ENCODE measurements around the gene ASB17.
"Not testable (repeated sequence)": the region's sequence is repeated elsewhere in the genome, so short reads cannot be mapped to it uniquely, and the experiment has no call there.

ASB17 gene

GRCh38 chr1:75943037-75943436, 10.8 kb upstream of the ASB17 start:
- H3K27ac ChIP-seq (ENCODE audit: low read depth, low read length, severe bottlenecking); H3K36me3 ChIP-seq (ENCODE audit: control insufficient read depth, insufficient read depth, low read length); H3K9me3 ChIP-seq (ENCODE audit: control insufficient read depth, low read length); H3K4me1 ChIP-seq (ENCODE audit: control insufficient read depth, insufficient read depth, low read length, poor library complexity, severe bottlenecking); H3K4me3 ChIP-seq (ENCODE audit: extremely low read depth, insufficient read depth, low read length, poor library complexity, severe bottlenecking): not testable (repeated sequence)
- WGBS, 2 experiments (ENCODE audit: insufficient coverage in 2 of 2) = 86 to 87% methylated on average over 3 of the region's 4 CpGs

GRCh38 chr1:75937034-75937433, 4.8 kb upstream of the ASB17 start:
- H3K4me1 ChIP-seq (ENCODE audit: control insufficient read depth, insufficient read depth, low read length, poor library complexity, severe bottlenecking) = no peaks in the 10 kb centered on the region
- no peaks in the 10 kb centered on the region for H3K9me3 ChIP-seq (ENCODE audit: control insufficient read depth, low read length)
- H3K36me3 ChIP-seq (ENCODE audit: control insufficient read depth, insufficient read depth, low read length) = no peaks in the 10 kb centered on the region
- H3K4me3 ChIP-seq (ENCODE audit: extremely low read depth, insufficient read depth, low read length, poor library complexity, severe bottlenecking) = no peak overlapping the region
- H3K27ac ChIP-seq (ENCODE audit: low read depth, low read length, severe bottlenecking) = no peak overlapping the region
- WGBS, 2 experiments (ENCODE audit: insufficient coverage in 2 of 2) = no CpG with 5 or more reads among the region's 1 CpG

- no peaks in the 10 kb centered on the region for H3K36me3 ChIP-seq (ENCODE audit: control insufficient read depth, insufficient read depth, low read length)
- 100% methylated on average over 1 of the region's 1 CpG; no CpG with 5 or more reads in 1 of the 2 experiments for WGBS, 2 experiments (ENCODE audit: insufficient coverage in 2 of 2)
Observed at GRCh38 chr1:75922698-75923097, 9.5 kb downstream of the ASB17 start.

GRCh38 chr1:75916834-75917233, 15.4 kb downstream of the ASB17 start:
- no peak overlapping the region for H3K27ac ChIP-seq (ENCODE audit: low read depth, low read length, severe bottlenecking)
- H3K4me1 ChIP-seq (ENCODE audit: control insufficient read depth, insufficient read depth, low read length, poor library complexity, severe bottlenecking) = no peaks in the 10 kb centered on the region
- 90 to 100% methylated on average over 1 to 2 of the region's 2 CpGs for WGBS, 2 experiments (ENCODE audit: insufficient coverage in 2 of 2)
- no peaks in the 10 kb centered on the region for H3K36me3 ChIP-seq (ENCODE audit: control insufficient read depth, insufficient read depth, low read length)
- no peaks in the 10 kb centered on the region for H3K9me3 ChIP-seq (ENCODE audit: control insufficient read depth, low read length)
- H3K4me3 ChIP-seq (ENCODE audit: extremely low read depth, insufficient read depth, low read length, poor library complexity, severe bottlenecking) = no peak overlapping the region

More at GRCh38 chr1:75922698-75923097, 9.5 kb downstream of the ASB17 start:
- H3K9me3 ChIP-seq (ENCODE audit: control insufficient read depth, low read length) = no peaks in the 10 kb centered on the region
- no peak overlapping the region for H3K27ac ChIP-seq (ENCODE audit: low read depth, low read length, severe bottlenecking)
- no peaks in the 10 kb centered on the region for H3K4me1 ChIP-seq (ENCODE audit: control insufficient read depth, insufficient read depth, low read length, poor library complexity, severe bottlenecking)
- no peak overlapping the region for H3K4me3 ChIP-seq (ENCODE audit: extremely low read depth, insufficient read depth, low read length, poor library complexity, severe bottlenecking)

- 0% methylated on average over 1 of the region's 2 CpGs; no CpG with 5 or more reads in 1 of the 2 experiments for WGBS, 2 experiments (ENCODE audit: insufficient coverage in 2 of 2)
- no peak overlapping the region for H3K4me3 ChIP-seq (ENCODE audit: extremely low read depth, insufficient read depth, low read length, poor library complexity, severe bottlenecking)
Observed at GRCh38 chr1:75908717-75909152, 23.5 kb downstream of the ASB17 start.

GRCh38 chr1:75901371-75901770, 30.8 kb downstream of the ASB17 start:
- Histone ChIP-seq H3K36me3 (ENCODE audit: control insufficient read depth, insufficient read depth, low read length) (no peaks in the 10 kb centered on the region), H3K4me3 (ENCODE audit: extremely low read depth, insufficient read depth, low read length, poor library complexity, severe bottlenecking) (no peak overlapping the region), H3K9me3 (ENCODE audit: control insufficient read depth, low read length) (no peaks in the 10 kb centered on the region), H3K4me1 (ENCODE audit: control insufficient read depth, insufficient read depth, low read length, poor library complexity, severe bottlenecking) (no peaks in the 10 kb centered on the region), H3K27ac (ENCODE audit: low read depth, low read length, severe bottlenecking) (no peak overlapping the region)
- WGBS, 2 experiments (ENCODE audit: insufficient coverage in 2 of 2) = no CpG with 5 or more reads among the region's 1 CpG

More at GRCh38 chr1:75908717-75909152, 23.5 kb downstream of the ASB17 start:
- no peak overlapping the region for H3K27ac ChIP-seq (ENCODE audit: low read depth, low read length, severe bottlenecking)
- H3K4me1 ChIP-seq (ENCODE audit: control insufficient read depth, insufficient read depth, low read length, poor library complexity, severe bottlenecking) = no peaks in the 10 kb centered on the region
- no peaks in the 10 kb centered on the region for H3K36me3 ChIP-seq (ENCODE audit: control insufficient read depth, insufficient read depth, low read length)
- H3K9me3 ChIP-seq (ENCODE audit: control insufficient read depth, low read length) = peaks cover 8% of the 10 kb centered on the region

- H3K4me1 ChIP-seq (ENCODE audit: control insufficient read depth, insufficient read depth, low read length, poor library complexity, severe bottlenecking) = no peaks in the 10 kb centered on the region
- H3K36me3 ChIP-seq (ENCODE audit: control insufficient read depth, insufficient read depth, low read length) = no peaks in the 10 kb centered on the region
- no peak overlapping the region for H3K4me3 ChIP-seq (ENCODE audit: extremely low read depth, insufficient read depth, low read length, poor library complexity, severe bottlenecking)
- H3K27ac ChIP-seq (ENCODE audit: low read depth, low read length, severe bottlenecking) = no peak overlapping the region
- no CpG with 5 or more reads among the region's 1 CpG for WGBS, 2 experiments (ENCODE audit: insufficient coverage in 2 of 2)
- no peaks in the 10 kb centered on the region for H3K9me3 ChIP-seq (ENCODE audit: control insufficient read depth, low read length)
Observed at GRCh38 chr1:75884437-75884836, 47.8 kb downstream of the ASB17 start.

GRCh38 chr1:75879985-75880384, 52.2 kb downstream of the ASB17 start:
- H3K4me1 ChIP-seq (ENCODE audit: control insufficient read depth, insufficient read depth, low read length, poor library complexity, severe bottlenecking) = no peaks in the 10 kb centered on the region
- WGBS, 2 experiments (ENCODE audit: insufficient coverage in 2 of 2) = no CpG with 5 or more reads among the region's 1 CpG
- H3K27ac ChIP-seq (ENCODE audit: low read depth, low read length, severe bottlenecking) = no peak overlapping the region
- H3K4me3 ChIP-seq (ENCODE audit: extremely low read depth, insufficient read depth, low read length, poor library complexity, severe bottlenecking) = no peak overlapping the region
- no peaks in the 10 kb centered on the region for H3K9me3 ChIP-seq (ENCODE audit: control insufficient read depth, low read length)
- no peaks in the 10 kb centered on the region for H3K36me3 ChIP-seq (ENCODE audit: control insufficient read depth, insufficient read depth, low read length)

- no CpG with 5 or more reads among the region's 1 CpG for WGBS, 2 experiments (ENCODE audit: insufficient coverage in 2 of 2)
- H3K27ac ChIP-seq (ENCODE audit: low read depth, low read length, severe bottlenecking) = no peak overlapping the region
- peaks cover 11% of the 10 kb centered on the region for H3K9me3 ChIP-seq (ENCODE audit: control insufficient read depth, low read length)
Observed at GRCh38 chr1:75870951-75871350, 61.3 kb downstream of the ASB17 start.

More at GRCh38 chr1:75870951-75871350, 61.3 kb downstream of the ASB17 start:
- no peak overlapping the region for H3K4me3 ChIP-seq (ENCODE audit: extremely low read depth, insufficient read depth, low read length, poor library complexity, severe bottlenecking)
- no peaks in the 10 kb centered on the region for H3K4me1 ChIP-seq (ENCODE audit: control insufficient read depth, insufficient read depth, low read length, poor library complexity, severe bottlenecking)
- H3K36me3 ChIP-seq (ENCODE audit: control insufficient read depth, insufficient read depth, low read length) = no peaks in the 10 kb centered on the region

Measured in mesodermal cell (in vitro differentiated cells).